ENCODE data around the gene HERC3. TPM values are rescaled to one million over a fixed set of nuclear protein-coding genes. Genes with fewer than 3 reads are reported as not detected.

The HERC3 gene
- total RNA-seq, 1 donor from 2014 or later, result 14.0 TPM

DNA sequence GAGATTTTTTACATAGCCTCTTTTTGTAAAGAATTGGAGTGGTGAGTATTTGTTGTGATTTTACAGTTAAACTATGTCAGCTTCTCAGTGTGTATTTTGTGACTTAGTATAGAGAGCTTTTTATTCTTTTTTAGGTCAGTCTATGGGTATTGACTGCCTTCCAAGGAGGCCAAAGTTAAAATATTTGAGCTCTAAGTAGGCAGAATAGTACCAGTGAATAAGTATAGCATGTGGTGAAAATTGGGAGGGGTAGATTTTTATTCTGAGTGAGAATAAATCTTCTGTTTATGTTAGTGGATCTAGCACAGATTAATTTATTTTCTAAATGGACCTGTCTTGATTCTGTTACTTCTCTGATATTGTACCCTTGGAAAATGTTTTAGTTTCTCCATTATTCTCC is 37.5 kb downstream of the HERC3 start:
- Mint-ChIP-seq H3K27me3 (ENCODE audit: unreplicated experiment) (no peaks in the 10 kb centered on the region), H3K36me3 (ENCODE audit: unreplicated experiment) (peaks cover 6% of the 10 kb centered on the region), H3K9me3 (ENCODE audit: unreplicated experiment) (peaks cover 3% of the 10 kb centered on the region), H3K4me1 (ENCODE audit: low read depth, unreplicated experiment) (no peaks in the 10 kb centered on the region), H3K27ac (ENCODE audit: unreplicated experiment) (no peak overlapping the region), H3K4me3 (ENCODE audit: unreplicated experiment) (no peak overlapping the region)
- TF ChIP-seq, protein P1, sequence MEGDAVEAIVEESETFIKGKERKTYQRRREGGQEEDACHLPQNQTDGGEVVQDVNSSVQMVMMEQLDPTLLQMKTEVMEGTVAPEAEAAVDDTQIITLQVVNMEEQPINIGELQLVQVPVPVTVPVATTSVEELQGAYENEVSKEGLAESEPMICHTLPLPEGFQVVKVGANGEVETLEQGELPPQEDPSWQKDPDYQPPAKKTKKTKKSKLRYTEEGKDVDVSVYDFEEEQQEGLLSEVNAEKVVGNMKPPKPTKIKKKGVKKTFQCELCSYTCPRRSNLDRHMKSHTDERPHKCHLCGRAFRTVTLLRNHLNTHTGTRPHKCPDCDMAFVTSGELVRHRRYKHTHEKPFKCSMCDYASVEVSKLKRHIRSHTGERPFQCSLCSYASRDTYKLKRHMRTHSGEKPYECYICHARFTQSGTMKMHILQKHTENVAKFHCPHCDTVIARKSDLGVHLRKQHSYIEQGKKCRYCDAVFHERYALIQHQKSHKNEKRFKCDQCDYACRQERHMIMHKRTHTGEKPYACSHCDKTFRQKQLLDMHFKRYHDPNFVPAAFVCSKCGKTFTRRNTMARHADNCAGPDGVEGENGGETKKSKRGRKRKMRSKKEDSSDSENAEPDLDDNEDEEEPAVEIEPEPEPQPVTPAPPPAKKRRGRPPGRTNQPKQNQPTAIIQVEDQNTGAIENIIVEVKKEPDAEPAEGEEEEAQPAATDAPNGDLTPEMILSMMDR (IDR thresholded peaks at IDR 0.05; ENCODE audit: partially characterized antibody, unreplicated experiment), result no peak
- DNase-seq, result no peak

DNA sequence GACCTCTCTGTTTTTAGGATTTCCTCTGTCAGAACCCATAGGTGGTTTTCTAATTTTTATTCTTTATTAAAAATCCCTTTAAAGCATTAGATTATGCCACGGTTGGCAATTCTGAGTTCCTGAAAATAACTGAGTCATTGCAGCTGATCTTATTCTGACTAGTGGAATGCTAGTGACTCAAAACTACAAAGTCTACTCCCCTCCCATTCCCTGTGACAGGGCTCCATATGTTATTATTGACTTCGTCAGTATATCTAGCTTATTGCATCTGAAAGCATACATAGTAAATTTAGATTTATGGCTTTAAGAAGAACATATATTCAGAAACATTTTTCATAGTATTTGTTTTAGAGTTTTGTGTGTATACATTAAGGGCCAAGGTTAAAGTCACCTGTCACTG is 38.5 kb downstream of the HERC3 start:
- H3K4me3 Mint-ChIP-seq (ENCODE audit: unreplicated experiment), result no peak overlapping the region
- peaks cover 4% of the 10 kb centered on the region for H3K9me3 Mint-ChIP-seq (ENCODE audit: unreplicated experiment)
- H3K36me3 Mint-ChIP-seq (ENCODE audit: unreplicated experiment), result peaks cover 6% of the 10 kb centered on the region
- no peaks in the 10 kb centered on the region for H3K4me1 Mint-ChIP-seq (ENCODE audit: low read depth, unreplicated experiment)
- TF ChIP-seq, protein P1 (IDR thresholded peaks at IDR 0.05; ENCODE audit: partially characterized antibody, unreplicated experiment), result no peak
- no peaks in the 10 kb centered on the region for H3K27me3 Mint-ChIP-seq (ENCODE audit: unreplicated experiment)
- no peak overlapping the region for H3K27ac Mint-ChIP-seq (ENCODE audit: unreplicated experiment)
- DNase-seq, result no peak

DNA sequence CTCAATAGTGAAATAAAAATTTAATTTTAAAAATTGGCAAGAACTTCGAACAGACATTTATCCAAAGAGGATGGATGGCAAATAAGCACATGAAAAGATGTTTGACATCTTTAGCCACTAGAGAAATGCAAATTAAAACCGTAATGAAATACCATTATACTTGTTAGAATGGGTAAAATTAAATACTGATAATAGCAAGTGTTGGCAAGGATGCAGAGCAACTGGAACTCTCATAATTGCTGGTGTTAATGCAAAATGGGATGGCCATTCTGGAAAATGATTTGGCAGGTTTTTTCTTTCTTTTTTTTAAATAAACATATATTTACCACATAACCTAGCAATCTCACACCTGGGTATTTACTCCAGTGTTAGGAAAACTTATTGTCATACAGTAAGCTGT is 51.7 kb downstream of the HERC3 start:
- Mint-ChIP-seq H3K4me3 (ENCODE audit: unreplicated experiment) (no peak overlapping the region), H3K27me3 (ENCODE audit: unreplicated experiment) (no peaks in the 10 kb centered on the region), H3K27ac (ENCODE audit: unreplicated experiment) (no peak overlapping the region), H3K4me1 (ENCODE audit: low read depth, unreplicated experiment) (no peaks in the 10 kb centered on the region), H3K36me3 (ENCODE audit: unreplicated experiment) (no peaks in the 10 kb centered on the region), H3K9me3 (ENCODE audit: unreplicated experiment) (no peaks in the 10 kb centered on the region)
- DNase-seq, result no peak
- TF ChIP-seq, protein P1 (IDR thresholded peaks at IDR 0.05; ENCODE audit: partially characterized antibody, unreplicated experiment), result no peak

DNA sequence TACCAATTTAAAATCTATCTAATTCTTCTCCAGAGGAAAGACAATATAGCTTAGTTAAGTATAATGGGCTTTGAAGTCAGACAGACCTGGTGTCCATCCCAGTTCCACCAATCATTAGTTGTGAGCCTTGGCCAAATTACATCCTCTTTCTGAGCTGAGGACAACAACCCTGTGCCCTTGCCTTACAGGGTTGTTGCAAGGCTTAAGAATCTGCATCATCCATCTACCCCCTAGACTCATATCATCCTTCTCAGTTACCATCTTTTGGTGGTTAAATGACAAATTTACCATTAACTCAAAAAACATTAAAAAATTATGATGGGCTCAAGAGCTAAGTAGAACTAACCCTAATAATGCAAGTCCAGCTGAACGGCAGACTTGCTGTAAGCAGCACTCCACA is 53.7 kb downstream of the HERC3 start:
- H3K9me3 Mint-ChIP-seq (ENCODE audit: unreplicated experiment), result no peaks in the 10 kb centered on the region
- no peak overlapping the region for H3K4me3 Mint-ChIP-seq (ENCODE audit: unreplicated experiment)
- no peak overlapping the region for H3K27ac Mint-ChIP-seq (ENCODE audit: unreplicated experiment)
- DNase-seq, result no peak
- no peaks in the 10 kb centered on the region for H3K4me1 Mint-ChIP-seq (ENCODE audit: low read depth, unreplicated experiment)
- H3K36me3 Mint-ChIP-seq (ENCODE audit: unreplicated experiment), result no peaks in the 10 kb centered on the region
- TF ChIP-seq, protein P1 (IDR thresholded peaks at IDR 0.05; ENCODE audit: partially characterized antibody, unreplicated experiment), result no peak
- no peaks in the 10 kb centered on the region for H3K27me3 Mint-ChIP-seq (ENCODE audit: unreplicated experiment)

DNA sequence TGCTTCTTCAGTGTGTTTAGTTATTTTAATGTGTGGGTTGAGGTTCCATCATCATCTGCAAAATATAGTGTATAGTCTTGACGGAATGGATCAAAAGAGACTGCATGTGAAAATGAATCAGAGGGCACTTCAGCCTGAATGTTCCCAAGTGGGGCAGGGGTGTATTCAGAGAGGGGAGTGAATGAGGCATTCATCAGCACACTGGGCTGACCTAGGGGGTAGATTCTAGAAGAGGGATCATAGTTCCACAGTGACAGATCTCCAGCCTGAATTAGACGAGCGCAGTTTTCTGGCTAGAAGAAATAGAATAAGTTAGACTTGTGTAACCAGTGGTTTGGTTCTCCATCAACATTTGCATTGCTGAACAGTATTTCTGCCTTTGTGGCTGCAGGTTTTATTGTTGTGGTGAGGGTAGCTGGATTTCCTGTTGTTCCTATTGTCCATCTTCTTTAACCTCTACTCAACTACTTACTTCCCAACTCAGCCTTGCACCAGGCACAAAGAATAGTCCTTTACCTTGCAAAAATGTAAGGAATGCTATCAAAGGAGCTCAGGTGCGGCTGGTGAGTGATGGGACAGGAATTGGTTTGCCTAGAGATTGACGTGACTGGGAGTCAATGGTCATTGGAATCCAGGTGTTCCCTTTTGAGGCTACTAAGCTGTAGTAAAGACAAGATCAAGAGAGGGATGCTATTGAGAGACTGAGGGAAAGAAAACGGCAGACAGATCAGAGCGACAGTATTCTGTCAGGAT is 54.4 kb downstream of the HERC3 start:
- no peak for DNase-seq
- TF ChIP-seq, protein P1 (IDR thresholded peaks at IDR 0.05; ENCODE audit: partially characterized antibody, unreplicated experiment), result no peak
- Mint-ChIP-seq H3K27ac (ENCODE audit: unreplicated experiment) (no peak overlapping the region), H3K9me3 (ENCODE audit: unreplicated experiment) (no peaks in the 10 kb centered on the region), H3K4me1 (ENCODE audit: low read depth, unreplicated experiment) (no peaks in the 10 kb centered on the region), H3K27me3 (ENCODE audit: unreplicated experiment) (no peaks in the 10 kb centered on the region), H3K4me3 (ENCODE audit: unreplicated experiment) (no peak overlapping the region), H3K36me3 (ENCODE audit: unreplicated experiment) (no peaks in the 10 kb centered on the region)
